EL (cell line): Measurements from ENCODE around the gene ZFAND3.

ENCODE experiments used
- DNase-seq: peaks from one replicate; pipeline ENCODE4 v3.0.0-alpha.2; 2016

Gene ZFAND3

GRCh38 chr6:38193481-38194281, 374.2 kb downstream of the ZFAND3 start:
- no peak for DNase-seq

- DNase-seq, result no peak
These were observed 374.7 kb downstream of the ZFAND3 start for GRCh38 chr6:38194282-38194572.

DNA sequence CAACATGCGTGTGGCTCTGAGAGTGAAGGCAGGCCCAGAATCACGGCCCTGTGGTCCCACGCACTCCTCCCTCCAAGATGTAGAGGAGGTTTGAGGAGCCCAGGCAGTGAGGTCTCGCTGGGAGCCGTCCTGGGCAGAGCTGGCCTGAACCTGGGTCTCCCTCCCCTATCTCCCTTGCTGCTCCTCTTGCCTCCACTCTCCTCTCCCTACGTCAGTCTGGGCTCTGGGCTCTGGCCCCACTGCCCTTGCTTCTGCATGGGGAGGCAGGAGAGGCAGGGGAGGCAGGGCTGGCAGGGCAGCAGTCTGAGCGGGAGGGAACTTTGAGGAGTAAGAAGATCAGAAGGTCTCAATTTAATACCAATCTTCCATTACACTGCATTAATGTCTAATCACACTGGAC, 375.1 kb downstream of the ZFAND3 start:
- no peak for DNase-seq

DNA sequence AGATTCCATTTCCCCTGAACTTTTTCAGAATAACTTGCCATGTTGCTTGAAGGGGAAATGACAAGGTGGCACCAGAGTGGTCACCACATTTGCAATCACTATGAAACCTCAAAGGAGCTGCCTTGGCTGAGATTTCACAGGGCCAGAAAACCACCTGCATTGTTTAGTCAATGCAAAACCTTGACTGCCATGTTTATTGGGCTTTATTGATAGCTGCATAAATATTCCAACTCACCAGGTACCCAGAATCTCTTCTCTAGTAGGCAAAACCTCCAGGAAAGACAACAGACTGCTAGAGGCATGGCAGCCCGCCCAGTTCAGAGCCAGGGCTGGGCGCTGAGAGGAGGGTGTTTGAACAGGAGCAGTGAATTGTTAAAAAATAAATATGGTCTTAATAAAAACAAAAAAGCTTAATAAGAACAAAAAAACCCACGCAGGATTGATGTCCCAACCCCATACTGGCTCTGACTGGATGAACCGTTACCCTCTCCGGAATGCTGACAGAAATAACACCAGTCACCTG, 375.6 kb downstream of the ZFAND3 start:
- no peak for DNase-seq

- DNase-seq, result no peak
These were observed 378.7 kb downstream of the ZFAND3 start for GRCh38 chr6:38198219-38198618.
